K562 (cell line): ENCODE data around the gene SCAP. TPM values are rescaled to one million over a fixed set of nuclear protein-coding genes. Genes with fewer than 3 reads are reported as not detected.

Experiments used
- BDP1 ChIP-seq: IDR thresholded peaks from 3 replicates; pipeline ENCODE4 v1.6.1; 2011; ENCODE audit not compliant: insufficient read length, insufficient read depth
- BRD9 ChIP-seq: fragments of 450-650 bp; IDR thresholded peaks from 2 replicates; pipeline ENCODE4 v1.6.1; 2018; ENCODE audit warnings: low read depth; ENCODE audit not compliant: partially characterized antibody
- CBX5 ChIP-seq: IDR thresholded peaks from 2 replicates; pipeline ENCODE4 v1.6.1; 2014; ENCODE audit warnings: low read depth, borderline replicate concordance
- DNMT1 ChIP-seq: fragments of 450-650 bp; IDR thresholded peaks from 2 replicates; pipeline ENCODE4 v1.6.1; 2016; ENCODE audit warnings: antibody characterized with exemption, mild to moderate bottlenecking
- ESRRB ChIP-seq: fragments of 250-450 bp; sonication (Bioruptor Pico); IDR thresholded peaks from 2 replicates; pipeline ENCODE4 v1.5.0; 2020; ENCODE audit warnings: mild to moderate bottlenecking, moderate library complexity, borderline replicate concordance
- FIP1L1 ChIP-seq: fragments of 200-400 bp; formaldehyde crosslinking; IDR thresholded peaks from 2 replicates; pipeline ENCODE4 v1.6.1; 2018; ENCODE audit warnings: mild to moderate bottlenecking, low read depth, low read length; ENCODE audit not compliant: poor library complexity, severe bottlenecking
- HDAC6 ChIP-seq: IDR thresholded peaks from 2 replicates; pipeline ENCODE4 v1.6.1; 2012; ENCODE audit warnings: low read depth, mild to moderate bottlenecking, control low read depth, inconsistent platforms, low read length, moderate library complexity
- HINFP ChIP-seq: fragments of 450-650 bp; conservative IDR thresholded peaks from 2 replicates; pipeline ENCODE4 v1.6.1; 2016; ENCODE audit warnings: missing genetic modification characterization, low read depth, mild to moderate bottlenecking, control low read depth, missing compliant biosample characterization
- NFIX ChIP-seq: fragments of 250-450 bp; sonication (Bioruptor Pico); IDR thresholded peaks from 2 replicates; pipeline ENCODE4 v1.4.0; 2020; ENCODE audit warnings: low read depth, mild to moderate bottlenecking, moderate library complexity
- SNIP1 ChIP-seq: fragments of 450-650 bp; IDR thresholded peaks from 2 replicates; pipeline ENCODE4 v1.7.1; 2017; ENCODE audit warnings: low read depth, mild to moderate bottlenecking
- ZFP36 ChIP-seq: fragments of 150-350 bp; IDR thresholded peaks from 2 replicates; pipeline ENCODE4 v1.6.1; 2018; ENCODE audit warnings: low read length, low read depth; ENCODE audit not compliant: partially characterized antibody
- ZKSCAN1 ChIP-seq: fragments of 150-350 bp; IDR thresholded peaks from 2 replicates; pipeline ENCODE4 v1.6.1; 2016; ENCODE audit warnings: low read depth, low read length
- ZNF282 ChIP-seq: sonication (generic); formaldehyde crosslinking; IDR thresholded peaks from 2 replicates; pipeline ENCODE4 v1.8.1; 2023; ENCODE audit warnings: missing genetic modification reagents
- ZNF395 ChIP-seq: fragments of 200-800 bp; sonication (Bioruptor generic); IDR thresholded peaks from 2 replicates; pipeline ENCODE4 v1.6.1; 2017; ENCODE audit warnings: missing genetic modification characterization, missing compliant biosample characterization
- ZNF551 ChIP-seq: fragments of 250-450 bp; sonication (Bioruptor Pico); IDR thresholded peaks from 2 replicates; pipeline ENCODE4 v1.5.0; 2021; ENCODE audit warnings: mild to moderate bottlenecking, moderate library complexity
- ZNF586 ChIP-seq: fragments of 450-650 bp; formaldehyde crosslinking; conservative IDR thresholded peaks from 2 replicates; pipeline ENCODE4 v1.4.0; 2020; ENCODE audit warnings: mild to moderate bottlenecking, moderate library complexity
- polyA plus RNA-seq, 8 experiments: library from polyadenylated mRNA; depleted of rRNA in 4 of 8; stranded (reverse) in 5 of 8; unstranded in 3 of 8; fragments of >200 nt; fragmentation: Nextera tagmentation in 2 of 8; fragmentation: Illumina TruSeq in 1 of 8; extraction: Ambion mirVana in 2 of 8; extraction: Trizol in 1 of 8; gene quantifications; 2 replicates each; pipeline versions ENCODE4 v1.2.1 to v1.2.3, GENCODE V29; 2011 to 2014; ENCODE audit warnings: inconsistent platforms in 1 of 8, missing spikeins in 1 of 8
- total RNA-seq, 7 experiments: library from RNA; depleted of rRNA in 6 of 7; stranded (reverse); fragments of >200 nt in 6 of 7; fragmentation: Illumina TruSeq in 2 of 7; extraction: Trizol in 2 of 7; gene quantifications; 2 replicates each; pipeline versions ENCODE4 v1.2.1 to v1.2.3, GENCODE V29; 2011 to 2021; ENCODE audit warnings: low replicate concordance in 1 of 7
- TF ChIP-seq, protein P1 (sequence below): sonication (generic); formaldehyde crosslinking; IDR thresholded peaks from 2 replicates; pipeline ENCODE4 v1.8.0; 2023; ENCODE audit warnings: missing genetic modification reagents, mild to moderate bottlenecking, borderline replicate concordance
- TF ChIP-seq, protein P2 (sequence below): fragments of 450-650 bp; formaldehyde crosslinking; IDR thresholded peaks from 2 replicates; pipeline ENCODE4 v1.4.0; 2020; ENCODE audit warnings: mild to moderate bottlenecking, moderate library complexity

The SCAP gene
- total and polyA plus RNA-seq, 9 of the 15 experiments (the other 6 are each of a cell fraction or from before 2014, with no cell fraction given) = 2.6 to 104 (median 37.8) TPM

GRCh38 chr3:47512416-47513124 lies 36.8 kb upstream of the SCAP start (continued):
- TF ChIP-seq ZNF395 (CRISPR knock-in tag) (no peak), HINFP (tag) (no peak), NFIX (no peak), ZNF282 (CRISPR knock-in tag) (no peak), ZFP36 (no peak), ZNF586 (CRISPR knock-in tag) (no peak), ZNF551 (CRISPR knock-in tag) (no peak), SNIP1 (no peak), FIP1L1 (no peak), ZKSCAN1 (no peak), BRD9 (peak; percentile 61), HDAC6 (no peak), BDP1 (no peak), DNMT1 (no peak), ESRRB (CRISPR knock-in tag) (no peak), CBX5 (peak; percentile 6; the same call in 1 of the 2 replicates)
- TF ChIP-seq, protein P1, sequence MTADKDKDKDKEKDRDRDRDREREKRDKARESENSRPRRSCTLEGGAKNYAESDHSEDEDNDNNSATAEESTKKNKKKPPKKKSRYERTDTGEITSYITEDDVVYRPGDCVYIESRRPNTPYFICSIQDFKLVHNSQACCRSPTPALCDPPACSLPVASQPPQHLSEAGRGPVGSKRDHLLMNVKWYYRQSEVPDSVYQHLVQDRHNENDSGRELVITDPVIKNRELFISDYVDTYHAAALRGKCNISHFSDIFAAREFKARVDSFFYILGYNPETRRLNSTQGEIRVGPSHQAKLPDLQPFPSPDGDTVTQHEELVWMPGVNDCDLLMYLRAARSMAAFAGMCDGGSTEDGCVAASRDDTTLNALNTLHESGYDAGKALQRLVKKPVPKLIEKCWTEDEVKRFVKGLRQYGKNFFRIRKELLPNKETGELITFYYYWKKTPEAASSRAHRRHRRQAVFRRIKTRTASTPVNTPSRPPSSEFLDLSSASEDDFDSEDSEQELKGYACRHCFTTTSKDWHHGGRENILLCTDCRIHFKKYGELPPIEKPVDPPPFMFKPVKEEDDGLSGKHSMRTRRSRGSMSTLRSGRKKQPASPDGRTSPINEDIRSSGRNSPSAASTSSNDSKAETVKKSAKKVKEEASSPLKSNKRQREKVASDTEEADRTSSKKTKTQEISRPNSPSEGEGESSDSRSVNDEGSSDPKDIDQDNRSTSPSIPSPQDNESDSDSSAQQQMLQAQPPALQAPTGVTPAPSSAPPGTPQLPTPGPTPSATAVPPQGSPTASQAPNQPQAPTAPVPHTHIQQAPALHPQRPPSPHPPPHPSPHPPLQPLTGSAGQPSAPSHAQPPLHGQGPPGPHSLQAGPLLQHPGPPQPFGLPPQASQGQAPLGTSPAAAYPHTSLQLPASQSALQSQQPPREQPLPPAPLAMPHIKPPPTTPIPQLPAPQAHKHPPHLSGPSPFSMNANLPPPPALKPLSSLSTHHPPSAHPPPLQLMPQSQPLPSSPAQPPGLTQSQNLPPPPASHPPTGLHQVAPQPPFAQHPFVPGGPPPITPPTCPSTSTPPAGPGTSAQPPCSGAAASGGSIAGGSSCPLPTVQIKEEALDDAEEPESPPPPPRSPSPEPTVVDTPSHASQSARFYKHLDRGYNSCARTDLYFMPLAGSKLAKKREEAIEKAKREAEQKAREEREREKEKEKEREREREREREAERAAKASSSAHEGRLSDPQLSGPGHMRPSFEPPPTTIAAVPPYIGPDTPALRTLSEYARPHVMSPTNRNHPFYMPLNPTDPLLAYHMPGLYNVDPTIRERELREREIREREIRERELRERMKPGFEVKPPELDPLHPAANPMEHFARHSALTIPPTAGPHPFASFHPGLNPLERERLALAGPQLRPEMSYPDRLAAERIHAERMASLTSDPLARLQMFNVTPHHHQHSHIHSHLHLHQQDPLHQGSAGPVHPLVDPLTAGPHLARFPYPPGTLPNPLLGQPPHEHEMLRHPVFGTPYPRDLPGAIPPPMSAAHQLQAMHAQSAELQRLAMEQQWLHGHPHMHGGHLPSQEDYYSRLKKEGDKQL (CRISPR knock-in tag) = 0 out of 2 replicates have a peak, but pooled peaks have one; percentile 62
- TF ChIP-seq, protein P2, sequence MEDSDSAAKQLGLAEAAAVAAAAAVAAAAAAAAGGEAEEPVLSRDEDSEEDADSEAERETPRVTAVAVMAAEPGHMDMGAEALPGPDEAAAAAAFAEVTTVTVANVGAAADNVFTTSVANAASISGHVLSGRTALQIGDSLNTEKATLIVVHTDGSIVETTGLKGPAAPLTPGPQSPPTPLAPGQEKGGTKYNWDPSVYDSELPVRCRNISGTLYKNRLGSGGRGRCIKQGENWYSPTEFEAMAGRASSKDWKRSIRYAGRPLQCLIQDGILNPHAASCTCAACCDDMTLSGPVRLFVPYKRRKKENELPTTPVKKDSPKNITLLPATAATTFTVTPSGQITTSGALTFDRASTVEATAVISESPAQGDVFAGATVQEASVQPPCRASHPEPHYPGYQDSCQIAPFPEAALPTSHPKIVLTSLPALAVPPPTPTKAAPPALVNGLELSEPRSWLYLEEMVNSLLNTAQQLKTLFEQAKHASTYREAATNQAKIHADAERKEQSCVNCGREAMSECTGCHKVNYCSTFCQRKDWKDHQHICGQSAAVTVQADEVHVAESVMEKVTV (CRISPR knock-in tag) = peak; percentile 5; the same call in 1 of the 2 replicates
